CD4-positive, alpha-beta memory T cell (primary cell): ENCODE measurements around the gene FAM13C. TPM values are rescaled to one million over a fixed set of nuclear protein-coding genes. Genes with fewer than 3 reads are reported as not detected.

Source experiments
- CTCF ChIA-PET: fragments of 350-600 bp; sonication (Branson Sonifier 250); formaldehyde crosslinking; loops from one replicate; lab custom pipeline; 2021; ENCODE audit warnings: inconsistent platforms; ENCODE audit not compliant: partially characterized antibody; lab: Charles Lee
- POLR2A ChIA-PET: fragments of 350-600 bp; sonication (Branson Sonifier 250); formaldehyde crosslinking; loops from one replicate; lab custom pipeline; 2021; ENCODE audit not compliant: partially characterized antibody; lab: Charles Lee
- DNase-seq, 5 donors: peaks; one replicate each; pipeline versions ENCODE4 v3.0.0 to v3.0.0-alpha.2; 2020 to 2022; ENCODE audit warnings: mixed read lengths in 1 of 5
- H3K27ac ChIP-seq: one replicate; pipeline ENCODE4 v1.7.0; 2013; ENCODE audit warnings: low read depth, low read length
- H3K27me3 ChIP-seq: 2 replicates; pipeline ENCODE4 v1.7.0; 2013; ENCODE audit warnings: mild to moderate bottlenecking, low read length, moderate library complexity; ENCODE audit not compliant: insufficient read depth
- H3K36me3 ChIP-seq: 2 replicates; pipeline ENCODE4 v1.7.0; 2013; ENCODE audit warnings: mild to moderate bottlenecking, low read length, moderate library complexity; ENCODE audit not compliant: insufficient read depth
- H3K4me1 ChIP-seq: 2 replicates; pipeline ENCODE4 v1.7.0; 2013; ENCODE audit warnings: mild to moderate bottlenecking, low read length, moderate library complexity; ENCODE audit not compliant: insufficient read depth
- H3K4me3 ChIP-seq, 2 donors: one replicate each; pipeline ENCODE4 v1.7.0; 2013; ENCODE audit warnings: low read length in 2 of 2, mild to moderate bottlenecking in 1 of 2
- H3K9me3 ChIP-seq, 2 donors: one replicate each; pipeline ENCODE4 v1.7.0; 2013; ENCODE audit warnings: low read length in 2 of 2, control low read depth in 1 of 2; ENCODE audit not compliant: control insufficient read depth in 1 of 2
- H3K27ac Mint-ChIP-seq, 7 donors: one replicate each; pipeline ENCODE4 v1.8.0; 2020 to 2021; ENCODE audit warnings: mixed read lengths in 7 of 7, mild to moderate bottlenecking in 6 of 7, inconsistent platforms in 3 of 7, moderate library complexity in 3 of 7
- H3K27me3 Mint-ChIP-seq, 2 donors: one replicate each; pipeline ENCODE4 v1.8.0; 2020 to 2021; ENCODE audit warnings: mixed read lengths in 2 of 2
- H3K36me3 Mint-ChIP-seq, 2 donors: one replicate each; pipeline ENCODE4 v1.8.0; 2020 to 2021; ENCODE audit warnings: mixed read lengths in 2 of 2, inconsistent platforms in 1 of 2, mild to moderate bottlenecking in 1 of 2
- H3K4me1 Mint-ChIP-seq, 4 donors: one replicate each; pipeline ENCODE4 v1.8.0; 2020 to 2021; ENCODE audit warnings: mixed read lengths in 4 of 4, mild to moderate bottlenecking in 1 of 4
- H3K4me3 Mint-ChIP-seq, 8 donors: one replicate each; pipeline ENCODE4 v1.8.0; 2020 to 2021; ENCODE audit warnings: mixed read lengths in 8 of 8, mild to moderate bottlenecking in 7 of 8, moderate library complexity in 6 of 8, inconsistent platforms in 3 of 8
- H3K9me3 Mint-ChIP-seq, 8 donors: one replicate each; pipeline ENCODE4 v1.8.0; 2020 to 2021; ENCODE audit warnings: mixed read lengths in 8 of 8, mild to moderate bottlenecking in 5 of 8, inconsistent platforms in 3 of 8, moderate library complexity in 1 of 8
- intact Hi-C: fragments of 100-400 bp; cut with micrococcal nuclease; formaldehyde crosslinking; loops from one replicate; pipeline ENCODE4 v1.15.1; 2023
- polyA plus RNA-seq, 2 donors: library from polyadenylated mRNA; unstranded; fragments of 300-500 nt; fragmentation: Illumina TruSeq; gene quantifications; one replicate each; pipeline ENCODE4 v1.2.3, GENCODE V29; 2021
- total RNA-seq, 2 experiments: library from RNA; stranded (reverse); gene quantifications; one replicate each; pipeline ENCODE4 v1.2.3, GENCODE V29; 2021

FAM13C gene
- total and polyA plus RNA-seq, 4 experiments from 2014 or later, result not detected

- Mint-ChIP-seq H3K4me3 (no peak overlapping the region), H3K36me3 (no peaks in the 10 kb centered on the region), H3K27ac (no peak overlapping the region), H3K9me3 (peaks cover 0 to 2% (median 0%) of the 10 kb centered on the region in 8 donors), H3K27me3 (no peaks in the 10 kb centered on the region), H3K4me1 (no peaks in the 10 kb centered on the region)
- no peak for DNase-seq
- no peak overlapping the region for H3K27ac ChIP-seq
- H3K4me3 ChIP-seq, result no peak overlapping the region
- intact Hi-C loops, result no loop called here
- ChIA-PET POLR2A (no interaction called here), CTCF (no interaction called here)
- H3K36me3 ChIP-seq, result no peaks in the 10 kb centered on the region
- H3K9me3 ChIP-seq, result no peaks in the 10 kb centered on the region
- no peaks in the 10 kb centered on the region for H3K4me1 ChIP-seq
- no peaks in the 10 kb centered on the region for H3K27me3 ChIP-seq
Observed at GRCh38 chr10:59381687-59382086, 19.3 kb upstream of the FAM13C start.

GRCh38 chr10:59376846-59377245, 14.5 kb upstream of the FAM13C start:
- H3K27me3 Mint-ChIP-seq, result peaks cover 0 to 2% of the 10 kb centered on the region in 2 donors
- ChIA-PET CTCF (no interaction called here), POLR2A (no interaction called here)

DNA sequence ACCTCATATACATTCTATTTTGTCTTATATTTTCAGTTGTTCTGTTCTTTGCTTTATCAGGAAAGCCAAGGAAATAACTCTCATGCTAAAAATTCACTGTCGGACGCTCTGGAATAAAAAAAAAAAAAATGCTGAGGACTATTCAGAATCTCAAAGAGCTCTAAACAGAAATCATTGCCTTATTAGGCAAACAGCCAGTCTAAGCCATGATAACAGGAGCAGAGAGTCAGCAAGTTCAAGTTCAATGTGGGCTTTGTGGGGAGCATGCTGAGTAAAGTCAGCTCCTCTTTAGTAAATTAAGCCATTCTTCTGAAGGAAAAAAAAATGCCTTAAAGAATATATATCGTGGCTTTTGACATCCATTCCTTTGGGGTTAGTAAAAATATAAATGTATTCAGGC, 13.6 kb upstream of the FAM13C start:
- Mint-ChIP-seq H3K4me1 (no peaks in the 10 kb centered on the region), H3K4me3 (no peak overlapping the region), H3K9me3 (peaks cover 0 to 3% (median 0%) of the 10 kb centered on the region in 8 donors), H3K36me3 (no peaks in the 10 kb centered on the region), H3K27ac (no peak overlapping the region), H3K27me3 (peaks cover 0 to 2% of the 10 kb centered on the region in 2 donors)
- ChIA-PET POLR2A (no interaction called here), CTCF (no interaction called here)
- H3K36me3 ChIP-seq, result no peaks in the 10 kb centered on the region
- H3K27ac ChIP-seq, result no peak overlapping the region
- no peaks in the 10 kb centered on the region for H3K27me3 ChIP-seq
- no peak for DNase-seq
- intact Hi-C loops, result no loop called here
- no peaks in the 10 kb centered on the region for H3K9me3 ChIP-seq
- no peaks in the 10 kb centered on the region for H3K4me1 ChIP-seq
- no peak overlapping the region for H3K4me3 ChIP-seq

More at GRCh38 chr10:59376846-59377245, 14.5 kb upstream of the FAM13C start:
- Histone ChIP-seq H3K9me3 (no peaks in the 10 kb centered on the region), H3K36me3 (no peaks in the 10 kb centered on the region), H3K4me1 (no peaks in the 10 kb centered on the region), H3K4me3 (no peak overlapping the region), H3K27me3 (no peaks in the 10 kb centered on the region), H3K27ac (no peak overlapping the region)
- no peaks in the 10 kb centered on the region for H3K36me3 Mint-ChIP-seq
- intact Hi-C loops, result no loop called here
- peaks cover 0 to 3% (median 0%) of the 10 kb centered on the region in 8 donors for H3K9me3 Mint-ChIP-seq
- H3K4me1 Mint-ChIP-seq, result no peaks in the 10 kb centered on the region
- no peak for DNase-seq
- H3K27ac Mint-ChIP-seq, result no peak overlapping the region
- no peak overlapping the region for H3K4me3 Mint-ChIP-seq

DNA sequence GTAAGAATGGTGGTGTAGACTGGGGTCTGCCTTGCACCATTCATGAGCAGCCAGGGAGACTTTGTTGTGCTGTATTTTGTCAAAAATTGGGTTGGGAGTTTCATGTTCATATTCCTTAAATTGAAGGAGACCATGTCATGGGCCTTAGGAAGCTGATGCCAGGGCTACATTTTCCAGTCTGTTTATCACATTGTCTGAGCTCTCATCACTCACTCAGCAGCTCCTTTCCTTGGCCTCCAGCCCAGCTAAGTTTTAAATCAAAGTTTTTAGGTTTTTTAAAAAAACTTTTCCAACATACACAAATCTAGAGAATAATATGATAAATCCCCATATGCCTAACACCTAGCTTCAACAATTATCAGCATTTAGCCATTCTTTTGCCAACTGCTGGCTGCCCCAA, 12.6 kb upstream of the FAM13C start:
- Mint-ChIP-seq H3K27me3 (peaks cover 0 to 2% of the 10 kb centered on the region in 2 donors), H3K36me3 (no peaks in the 10 kb centered on the region), H3K4me1 (no peaks in the 10 kb centered on the region), H3K4me3 (no peak overlapping the region), H3K9me3 (peaks cover 0 to 3% (median 0%) of the 10 kb centered on the region in 8 donors), H3K27ac (no peak overlapping the region)
- intact Hi-C loops, result no loop called here
- ChIA-PET POLR2A (no interaction called here), CTCF (no interaction called here)
- Histone ChIP-seq H3K4me1 (no peaks in the 10 kb centered on the region), H3K27ac (no peak overlapping the region), H3K9me3 (no peaks in the 10 kb centered on the region), H3K4me3 (no peak overlapping the region), H3K27me3 (no peaks in the 10 kb centered on the region), H3K36me3 (no peaks in the 10 kb centered on the region)
- no peak for DNase-seq

DNA sequence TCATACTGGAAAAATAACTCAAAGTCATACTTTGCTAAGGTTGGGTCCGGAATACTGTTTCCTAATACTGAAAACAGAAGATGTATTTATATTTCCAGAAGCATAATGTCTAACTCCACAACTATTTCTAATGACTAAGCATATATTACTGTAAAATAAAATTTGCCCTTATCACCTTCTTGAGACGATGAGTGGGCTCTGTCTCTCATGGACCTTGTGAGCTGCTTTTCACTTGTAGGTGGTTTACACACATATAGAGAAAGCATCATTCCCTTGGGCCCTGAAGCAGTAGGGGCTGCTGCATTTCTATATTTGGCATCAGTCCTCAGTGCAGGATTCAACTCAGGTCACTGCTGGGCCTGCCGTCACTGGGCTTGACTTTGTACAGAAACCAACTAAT, 10.7 kb upstream of the FAM13C start:
- H3K27me3 Mint-ChIP-seq, result peaks cover 0 to 2% of the 10 kb centered on the region in 2 donors
- Histone ChIP-seq H3K27ac (no peak overlapping the region), H3K27me3 (no peaks in the 10 kb centered on the region), H3K4me1 (no peaks in the 10 kb centered on the region), H3K4me3 (no peak overlapping the region), H3K36me3 (no peaks in the 10 kb centered on the region), H3K9me3 (no peaks in the 10 kb centered on the region)
- DNase-seq, result no peak
- peaks cover 0 to 5% (median 0%) of the 10 kb centered on the region in 8 donors for H3K9me3 Mint-ChIP-seq
- intact Hi-C loops, result no loop called here
- POLR2A ChIA-PET, result no interaction called here
- no peak overlapping the region for H3K4me3 Mint-ChIP-seq
- CTCF ChIA-PET, result no interaction called here
- no peaks in the 10 kb centered on the region for H3K4me1 Mint-ChIP-seq
- no peaks in the 10 kb centered on the region for H3K36me3 Mint-ChIP-seq
- no peak overlapping the region for H3K27ac Mint-ChIP-seq

DNA sequence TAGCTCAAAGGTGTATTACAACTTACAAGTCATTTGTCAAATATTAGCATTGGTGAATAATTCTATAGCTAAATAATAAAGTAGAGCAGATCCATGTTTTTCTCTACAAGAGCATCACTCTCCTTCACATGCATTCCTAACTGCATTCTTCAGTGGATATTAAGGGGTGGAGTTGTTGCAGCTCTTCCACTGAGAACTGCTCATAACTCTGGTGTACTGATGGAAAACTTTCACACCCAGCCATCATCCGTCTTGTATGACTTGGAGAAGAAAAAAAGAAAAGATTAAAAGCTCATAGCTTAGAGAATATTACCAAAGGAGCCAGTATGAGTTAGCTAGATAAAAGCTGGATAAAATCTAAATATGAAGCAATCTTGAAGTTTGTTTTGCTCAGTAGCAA, 10.2 kb upstream of the FAM13C start:
- Histone ChIP-seq H3K27me3 (no peaks in the 10 kb centered on the region), H3K9me3 (no peaks in the 10 kb centered on the region), H3K27ac (no peak overlapping the region), H3K4me1 (no peaks in the 10 kb centered on the region), H3K36me3 (no peaks in the 10 kb centered on the region), H3K4me3 (no peak overlapping the region)
- no peak overlapping the region for H3K4me3 Mint-ChIP-seq
- no peaks in the 10 kb centered on the region for H3K36me3 Mint-ChIP-seq
- intact Hi-C loops, result no loop called here
- peaks cover 0 to 5% (median 0%) of the 10 kb centered on the region in 8 donors for H3K9me3 Mint-ChIP-seq
- H3K4me1 Mint-ChIP-seq, result no peaks in the 10 kb centered on the region
- no peak for DNase-seq
- CTCF ChIA-PET, result no interaction called here
- H3K27ac Mint-ChIP-seq, result no peak overlapping the region
- peaks cover 0 to 2% of the 10 kb centered on the region in 2 donors for H3K27me3 Mint-ChIP-seq
- POLR2A ChIA-PET, result no interaction called here

- CTCF ChIA-PET, result no interaction called here
- POLR2A ChIA-PET, result no interaction called here
Observed at GRCh38 chr10:59366290-59366689, 3.9 kb upstream of the FAM13C start.

More at GRCh38 chr10:59366290-59366689, 3.9 kb upstream of the FAM13C start:
- Mint-ChIP-seq H3K36me3 (no peaks in the 10 kb centered on the region), H3K4me3 (no peak overlapping the region), H3K27ac (no peak overlapping the region), H3K27me3 (peaks cover 2 to 10% of the 10 kb centered on the region in 2 donors), H3K4me1 (peaks cover 7 to 13% (median 11%) of the 10 kb centered on the region in 4 donors), H3K9me3 (peaks cover 0 to 2% (median 0%) of the 10 kb centered on the region in 8 donors)
- DNase-seq, result no peak
- H3K9me3 ChIP-seq, result no peaks in the 10 kb centered on the region
- no peaks in the 10 kb centered on the region for H3K4me1 ChIP-seq
- no peaks in the 10 kb centered on the region for H3K27me3 ChIP-seq
- intact Hi-C loops, result no loop called here
- no peak overlapping the region for H3K4me3 ChIP-seq
- H3K36me3 ChIP-seq, result no peaks in the 10 kb centered on the region
- no peak overlapping the region for H3K27ac ChIP-seq
